IgD-negative memory B cell (primary cell): ENCODE results near the gene BTBD10. TPM values are rescaled to one million over a fixed set of nuclear protein-coding genes. Genes with fewer than 3 reads are reported as not detected.
A peak's percentile ranks its signal among the peaks of the same experiment; 100 is the strongest.
"Not testable (repeated sequence)": the region's sequence is repeated elsewhere in the genome, so short reads cannot be mapped to it uniquely, and the experiment has no call there.

Source experiments
- H3K27ac Mint-ChIP-seq, 3 donors: one replicate each; pipeline ENCODE4 v1.8.0; 2020 to 2022; ENCODE audit warnings: mild to moderate bottlenecking in 3 of 3, mixed read lengths in 3 of 3, moderate library complexity in 1 of 3
- H3K27me3 Mint-ChIP-seq: one replicate; pipeline ENCODE4 v1.8.0; 2021; ENCODE audit warnings: mixed read lengths
- H3K36me3 Mint-ChIP-seq: one replicate; pipeline ENCODE4 v1.8.0; 2020; ENCODE audit warnings: mild to moderate bottlenecking, mixed read lengths
- H3K4me1 Mint-ChIP-seq, 3 donors: one replicate each; pipeline ENCODE4 v1.8.0; 2020 to 2022; ENCODE audit warnings: mixed read lengths in 3 of 3, mild to moderate bottlenecking in 1 of 3
- H3K4me3 Mint-ChIP-seq, 4 donors: one replicate each; pipeline ENCODE4 v1.8.0; 2020 to 2022; ENCODE audit warnings: mild to moderate bottlenecking in 4 of 4, mixed read lengths in 4 of 4, moderate library complexity in 3 of 4
- H3K9me3 Mint-ChIP-seq, 3 donors: one replicate each; pipeline ENCODE4 v1.8.0; 2020 to 2021; ENCODE audit warnings: mixed read lengths in 3 of 3, mild to moderate bottlenecking in 1 of 3
- polyA plus RNA-seq: library from polyadenylated mRNA; unstranded; fragments of 300-500 nt; fragmentation: Illumina TruSeq; gene quantifications from one replicate; pipeline ENCODE4 v1.2.3, GENCODE V29; 2021

Gene BTBD10
- polyA plus RNA-seq, 1 donor from 2014 or later, result 12.5 TPM

GRCh38 chr11:13427440-13427839, 35.6 kb downstream of the BTBD10 start:
- Mint-ChIP-seq H3K36me3 (peaks cover 10% of the 10 kb centered on the region), H3K27ac (no peak overlapping the region), H3K4me3 (no peak overlapping the region), H3K27me3 (no peaks in the 10 kb centered on the region), H3K9me3 (peaks cover 2 to 19% (median 10%) of the 10 kb centered on the region in 3 donors), H3K4me1 (peaks cover 16 to 29% (median 25%) of the 10 kb centered on the region in 3 donors)

DNA sequence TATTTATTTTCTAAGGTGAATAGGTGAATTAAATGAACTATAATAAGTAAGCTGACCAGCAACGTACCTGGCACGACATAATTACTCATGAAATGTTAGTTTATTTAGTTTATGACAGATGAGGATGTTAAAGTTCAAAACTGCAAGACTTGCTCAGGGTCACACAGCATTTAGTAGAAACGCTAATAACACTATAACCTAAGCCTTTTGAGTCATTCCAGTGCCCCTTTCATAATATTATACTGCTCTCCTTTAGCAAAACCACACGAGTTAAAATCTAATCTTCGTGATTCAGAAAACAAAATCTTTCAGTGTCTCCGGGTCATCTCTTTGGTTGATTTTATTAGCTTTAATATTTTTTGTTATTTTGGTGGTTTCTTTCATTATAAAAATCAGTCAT, 39.6 kb downstream of the BTBD10 start:
- no peaks in the 10 kb centered on the region for H3K27me3 Mint-ChIP-seq
- peaks cover 10% of the 10 kb centered on the region for H3K36me3 Mint-ChIP-seq
- H3K4me3 Mint-ChIP-seq, result no peak overlapping the region
- no peak overlapping the region for H3K27ac Mint-ChIP-seq
- peaks cover 2 to 9% (median 6%) of the 10 kb centered on the region in 3 donors for H3K9me3 Mint-ChIP-seq
- peaks cover 14 to 22% (median 15%) of the 10 kb centered on the region in 3 donors for H3K4me1 Mint-ChIP-seq

- peaks cover 0 to 5% (median 2%) of the 10 kb centered on the region in 3 donors for H3K9me3 Mint-ChIP-seq
- H3K4me1 Mint-ChIP-seq, result peaks cover 11 to 16% (median 15%) of the 10 kb centered on the region in 3 donors
- H3K36me3 Mint-ChIP-seq, result peaks cover 7% of the 10 kb centered on the region
- H3K27me3 Mint-ChIP-seq, result no peaks in the 10 kb centered on the region
- no peak overlapping the region for H3K4me3 Mint-ChIP-seq
- peak overlapping the region in 1 of 3 donors; percentile 39 for H3K27ac Mint-ChIP-seq
These were observed 41.5 kb downstream of the BTBD10 start for GRCh38 chr11:13421561-13421960.

GRCh38 chr11:13415201-13415600, 47.8 kb downstream of the BTBD10 start:
- no peak overlapping the region for H3K4me3 Mint-ChIP-seq
- H3K36me3 Mint-ChIP-seq, result peaks cover 19% of the 10 kb centered on the region
- no peaks in the 10 kb centered on the region for H3K9me3 Mint-ChIP-seq
- H3K27ac Mint-ChIP-seq, result no peak overlapping the region
- peaks cover 0 to 1% (median 0%) of the 10 kb centered on the region in 3 donors for H3K4me1 Mint-ChIP-seq
- no peaks in the 10 kb centered on the region for H3K27me3 Mint-ChIP-seq

DNA sequence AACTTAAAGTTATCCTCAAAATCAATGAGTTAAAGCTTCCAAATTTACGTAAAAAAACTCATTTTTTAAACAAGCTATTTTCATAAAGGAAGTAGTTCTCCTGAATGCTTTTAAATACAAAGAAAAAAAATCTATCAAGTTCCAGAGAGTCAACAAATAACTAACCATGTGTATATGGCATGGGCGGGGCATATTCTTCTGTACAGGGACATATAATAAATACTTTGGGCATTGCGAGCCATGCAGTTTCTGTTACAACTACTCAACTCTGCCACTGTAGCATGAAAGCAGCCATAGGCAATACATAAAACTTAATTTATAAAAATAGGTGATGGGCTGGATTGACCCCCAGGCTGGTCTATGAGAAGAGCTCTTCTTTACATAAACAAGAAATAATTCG, 57.8 kb downstream of the BTBD10 start:
- Mint-ChIP-seq H3K4me3 (no peak overlapping the region), H3K4me1 (no peaks in the 10 kb centered on the region), H3K36me3 (peaks cover 25% of the 10 kb centered on the region), H3K27me3 (no peaks in the 10 kb centered on the region), H3K27ac (no peak overlapping the region), H3K9me3 (peaks cover 0 to 4% (median 4%) of the 10 kb centered on the region in 3 donors)

DNA sequence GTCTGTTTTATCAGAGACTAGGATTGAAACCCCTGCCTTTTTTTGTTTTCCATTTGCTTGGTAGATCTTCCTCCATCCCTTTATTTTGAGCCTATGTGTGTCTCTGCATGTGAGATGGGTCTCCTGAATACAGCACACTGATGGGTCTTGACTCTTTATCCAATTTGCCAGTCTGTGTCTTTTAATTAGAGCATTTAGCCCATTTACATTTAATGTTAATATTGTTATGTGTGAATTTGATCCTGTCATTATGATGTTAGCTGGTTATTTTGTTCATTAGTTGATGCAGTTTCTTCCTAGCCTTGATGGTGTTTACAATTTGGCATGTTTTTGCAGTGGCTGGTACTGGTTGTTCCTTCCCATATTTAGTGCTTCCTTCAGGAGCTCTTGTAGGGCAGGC, 64.7 kb downstream of the BTBD10 start:
- not testable (repeated sequence) for H3K9me3 Mint-ChIP-seq, H3K36me3 Mint-ChIP-seq, H3K27me3 Mint-ChIP-seq, H3K27ac Mint-ChIP-seq, H3K4me1 Mint-ChIP-seq, H3K4me3 Mint-ChIP-seq

DNA sequence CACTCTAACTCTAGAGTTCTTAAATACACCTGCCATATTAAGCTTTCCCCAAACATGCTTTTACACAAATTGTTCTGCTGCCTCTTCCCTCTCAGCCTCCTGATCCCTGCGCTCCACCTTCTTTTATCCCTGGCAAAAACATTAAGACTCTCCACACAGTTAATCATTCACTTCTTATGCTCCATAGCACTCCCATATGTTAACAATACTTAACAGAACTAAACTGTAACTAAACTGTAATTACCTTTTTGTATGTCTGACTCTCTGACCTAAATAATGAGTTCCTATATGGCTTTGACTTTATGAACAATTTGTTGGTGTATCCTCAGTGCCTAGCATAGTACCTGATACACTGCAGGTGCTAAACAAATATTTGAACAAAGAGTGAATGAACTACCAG, 71.8 kb downstream of the BTBD10 start:
- Mint-ChIP-seq H3K36me3 (no peaks in the 10 kb centered on the region), H3K27ac (no peak overlapping the region), H3K27me3 (no peaks in the 10 kb centered on the region), H3K9me3 (no peaks in the 10 kb centered on the region), H3K4me3 (no peak overlapping the region), H3K4me1 (peaks cover 0 to 3% (median 0%) of the 10 kb centered on the region in 3 donors)

DNA sequence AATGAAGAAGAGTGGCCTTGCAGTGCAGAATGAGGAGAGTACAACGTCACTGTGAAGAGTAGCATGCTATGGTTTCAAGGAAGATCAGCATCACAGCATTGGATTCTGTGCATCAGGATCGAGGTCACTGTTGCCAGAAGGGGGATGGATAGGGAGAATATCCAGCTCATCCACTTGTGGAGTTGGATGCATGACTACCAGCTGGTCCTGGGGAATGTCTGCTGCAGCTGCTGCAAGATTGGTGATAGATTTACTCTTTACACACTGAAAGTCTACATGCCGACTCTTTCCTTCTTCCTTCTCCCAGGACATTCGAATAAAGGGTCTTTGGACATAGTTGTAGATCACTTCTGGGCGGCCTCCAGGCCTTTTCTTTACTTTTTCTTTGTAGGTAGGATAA, 74.3 kb downstream of the BTBD10 start:
- Mint-ChIP-seq H3K4me3 (no peak overlapping the region), H3K36me3 (peaks cover 1% of the 10 kb centered on the region), H3K27me3 (no peaks in the 10 kb centered on the region), H3K27ac (peak overlapping the region in 1 of 3 donors; percentile 89), H3K9me3 (no peaks in the 10 kb centered on the region), H3K4me1 (peaks cover 0 to 6% (median 0%) of the 10 kb centered on the region in 3 donors)

DNA sequence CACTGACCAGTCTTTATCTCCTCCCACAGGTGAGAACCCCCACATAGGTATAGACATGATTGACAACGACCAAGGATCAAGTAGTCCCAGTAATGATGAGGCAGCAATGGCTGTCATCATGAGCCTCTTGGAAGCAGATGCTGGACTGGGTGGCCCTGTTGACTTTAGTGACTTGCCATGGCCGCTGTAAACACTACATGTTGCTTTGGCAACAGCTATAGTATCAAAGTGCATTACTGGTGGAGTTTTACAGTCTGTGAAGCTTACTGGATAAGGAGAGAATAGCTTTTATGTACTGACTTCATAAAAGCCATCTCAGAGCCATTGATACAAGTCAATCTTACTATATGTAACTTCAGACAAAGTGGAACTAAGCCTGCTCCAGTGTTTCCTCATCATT, 76.5 kb downstream of the BTBD10 start:
- peak overlapping the region in 1 of 3 donors; percentile 12 for H3K27ac Mint-ChIP-seq
- H3K4me3 Mint-ChIP-seq, result no peak overlapping the region
- peaks cover 0 to 6% (median 0%) of the 10 kb centered on the region in 3 donors for H3K4me1 Mint-ChIP-seq
- H3K27me3 Mint-ChIP-seq, result no peaks in the 10 kb centered on the region
- peaks cover 3% of the 10 kb centered on the region for H3K36me3 Mint-ChIP-seq
- peaks cover 0 to 2% (median 0%) of the 10 kb centered on the region in 3 donors for H3K9me3 Mint-ChIP-seq

DNA sequence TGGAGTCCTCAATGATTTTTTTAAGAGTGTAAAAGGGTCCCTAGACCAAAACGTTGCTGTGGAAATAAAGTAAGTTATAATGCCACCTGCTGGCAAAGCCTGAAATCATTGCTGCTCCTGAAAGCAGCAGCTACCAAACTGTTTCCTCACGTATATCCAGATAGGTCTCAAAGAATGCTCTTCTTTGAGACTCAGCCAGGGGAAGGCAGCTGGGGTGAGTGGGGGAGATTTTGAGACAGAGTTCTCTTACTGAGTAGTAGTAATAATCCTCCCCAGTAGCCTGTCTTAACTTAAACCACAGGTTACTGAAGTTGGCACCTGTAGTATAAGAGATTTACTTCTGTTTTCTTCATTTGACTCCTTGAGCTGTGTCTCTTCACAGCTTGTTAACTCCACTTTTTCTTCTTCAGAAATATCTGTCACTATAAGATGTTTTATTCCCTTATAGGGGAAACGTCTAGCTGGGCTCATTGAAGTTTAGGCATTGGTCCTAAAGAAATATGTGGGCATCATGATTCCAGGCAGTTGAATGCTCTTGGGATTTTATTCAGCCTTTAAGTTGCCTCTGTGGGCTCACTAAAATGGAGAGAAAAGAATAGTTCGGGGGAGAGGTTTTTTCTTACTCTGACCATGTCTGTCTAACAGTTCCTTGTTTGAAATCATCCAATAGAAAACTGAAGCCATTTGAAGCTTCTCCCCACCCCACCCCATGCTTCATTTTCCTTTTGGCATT, 77.9 kb downstream of the BTBD10 start:
- no peaks in the 10 kb centered on the region for H3K27me3 Mint-ChIP-seq
- peaks cover 6% of the 10 kb centered on the region for H3K36me3 Mint-ChIP-seq
- H3K4me1 Mint-ChIP-seq, result peaks cover 0 to 6% (median 0%) of the 10 kb centered on the region in 3 donors
- peak overlapping the region in 1 of 3 donors; percentile 67 for H3K27ac Mint-ChIP-seq
- peaks cover 0 to 2% (median 0%) of the 10 kb centered on the region in 3 donors for H3K9me3 Mint-ChIP-seq
- no peak overlapping the region for H3K4me3 Mint-ChIP-seq

DNA sequence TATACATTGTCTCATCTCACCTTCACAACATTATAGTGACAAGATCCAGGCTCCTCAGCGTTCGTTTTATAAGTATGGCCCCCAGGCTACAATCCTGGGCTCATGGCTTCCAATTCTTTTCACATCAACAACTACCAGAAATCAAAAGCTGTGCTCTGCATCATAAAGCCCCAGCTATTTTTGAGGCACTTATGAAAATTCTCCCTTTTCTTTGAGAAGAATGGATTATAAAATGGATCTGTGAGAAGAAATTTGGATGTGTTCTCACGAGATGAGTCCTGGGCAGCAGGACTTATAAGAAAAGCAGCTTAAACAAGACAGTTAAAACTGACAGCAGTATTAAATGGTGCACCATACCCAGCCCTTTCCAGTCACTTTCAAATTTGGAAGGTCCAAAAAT, 80.3 kb downstream of the BTBD10 start:
- H3K27ac Mint-ChIP-seq, result peak overlapping the region in 1 of 3 donors; percentile 50
- no peaks in the 10 kb centered on the region for H3K27me3 Mint-ChIP-seq

DNA sequence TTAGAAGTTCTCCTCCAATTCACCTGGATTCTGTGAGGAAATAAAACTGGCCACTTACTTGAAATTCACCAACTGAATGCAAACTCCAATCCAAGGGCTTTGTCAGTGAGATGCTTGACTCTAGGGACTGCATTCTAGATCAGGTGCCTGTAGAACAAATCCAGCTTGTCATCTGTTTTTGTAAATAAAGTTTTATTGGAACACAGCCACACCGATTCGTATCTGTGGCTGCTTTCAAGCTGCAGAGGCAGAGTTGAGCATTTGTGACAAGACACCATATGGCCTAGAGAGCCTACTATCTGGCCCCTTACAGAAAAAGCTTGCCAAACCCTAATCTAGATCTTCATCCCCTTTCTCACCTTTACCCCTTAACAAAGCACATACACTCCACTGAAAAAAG, 82.3 kb downstream of the BTBD10 start:
- H3K27ac Mint-ChIP-seq, result peak overlapping the region in 1 of 3 donors; percentile 18
- no peak overlapping the region for H3K4me3 Mint-ChIP-seq
- no peaks in the 10 kb centered on the region for H3K27me3 Mint-ChIP-seq
- peaks cover 0 to 2% (median 0%) of the 10 kb centered on the region in 3 donors for H3K9me3 Mint-ChIP-seq
- H3K4me1 Mint-ChIP-seq, result peaks cover 0 to 3% (median 0%) of the 10 kb centered on the region in 3 donors
- peaks cover 6% of the 10 kb centered on the region for H3K36me3 Mint-ChIP-seq

More for the DNA sequence above, 80.3 kb downstream of the BTBD10 start:
- no peak overlapping the region for H3K4me3 Mint-ChIP-seq
- H3K9me3 Mint-ChIP-seq, result peaks cover 0 to 2% (median 0%) of the 10 kb centered on the region in 3 donors
- peaks cover 0 to 3% (median 0%) of the 10 kb centered on the region in 3 donors for H3K4me1 Mint-ChIP-seq
- peaks cover 6% of the 10 kb centered on the region for H3K36me3 Mint-ChIP-seq

GRCh38 chr11:13378316-13378715, 84.7 kb downstream of the BTBD10 start:
- H3K27me3 Mint-ChIP-seq, result no peaks in the 10 kb centered on the region
- no peak overlapping the region for H3K27ac Mint-ChIP-seq
- H3K4me3 Mint-ChIP-seq, result no peak overlapping the region
- H3K9me3 Mint-ChIP-seq, result peaks cover 0 to 2% (median 0%) of the 10 kb centered on the region in 3 donors
- H3K36me3 Mint-ChIP-seq, result peaks cover 5% of the 10 kb centered on the region
- H3K4me1 Mint-ChIP-seq, result no peaks in the 10 kb centered on the region

DNA sequence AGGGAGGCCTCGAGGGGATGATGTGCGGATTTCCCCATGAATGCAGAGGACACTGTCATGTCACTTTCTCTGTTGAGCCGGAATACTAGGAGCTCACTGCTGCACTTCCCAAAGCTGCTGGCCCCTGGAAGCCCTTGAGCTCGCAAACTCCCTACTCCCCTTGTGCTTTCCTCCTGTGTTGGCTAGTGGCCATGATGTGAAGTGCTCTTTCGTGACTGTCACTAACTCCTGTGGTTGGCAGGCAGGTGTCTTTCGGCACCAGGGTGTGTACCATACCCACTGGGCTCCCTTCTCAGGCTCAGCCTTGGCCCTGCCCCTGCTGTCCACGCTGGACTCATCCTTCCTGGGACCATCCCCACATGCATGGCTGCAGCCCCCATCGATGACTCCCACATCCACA, 86.2 kb downstream of the BTBD10 start:
- peak overlapping the region in 1 of 3 donors; percentile 85 for H3K27ac Mint-ChIP-seq
- no peak overlapping the region for H3K4me3 Mint-ChIP-seq
- H3K9me3 Mint-ChIP-seq, result peaks cover 0 to 1% (median 0%) of the 10 kb centered on the region in 3 donors
- H3K27me3 Mint-ChIP-seq, result no peaks in the 10 kb centered on the region
- no peaks in the 10 kb centered on the region for H3K4me1 Mint-ChIP-seq
- peaks cover 3% of the 10 kb centered on the region for H3K36me3 Mint-ChIP-seq

DNA sequence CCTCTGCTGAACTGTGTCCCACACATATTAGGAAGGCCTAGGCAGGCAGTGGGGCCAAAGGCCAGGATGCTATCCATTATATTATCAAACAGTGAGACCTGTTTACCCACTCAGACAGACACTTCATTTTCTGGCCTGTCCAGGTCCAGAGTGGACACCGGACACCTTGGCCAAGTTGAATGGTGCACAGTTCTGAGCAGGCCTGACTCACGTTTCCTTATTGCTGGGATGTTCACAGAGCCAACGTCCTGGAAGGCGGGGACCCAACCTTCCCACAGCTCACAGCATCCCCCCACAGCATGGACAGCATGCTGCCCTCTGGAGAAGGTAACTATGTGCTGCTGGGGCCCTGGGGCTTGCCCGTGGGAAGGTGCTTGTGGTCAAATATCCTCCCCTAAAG, 86.6 kb downstream of the BTBD10 start:
- no peak overlapping the region for H3K27ac Mint-ChIP-seq
- H3K36me3 Mint-ChIP-seq, result peaks cover 3% of the 10 kb centered on the region
- H3K9me3 Mint-ChIP-seq, result no peaks in the 10 kb centered on the region
- H3K4me1 Mint-ChIP-seq, result no peaks in the 10 kb centered on the region
- no peak overlapping the region for H3K4me3 Mint-ChIP-seq
- H3K27me3 Mint-ChIP-seq, result no peaks in the 10 kb centered on the region

- Mint-ChIP-seq H3K27me3 (no peaks in the 10 kb centered on the region), H3K9me3 (no peaks in the 10 kb centered on the region), H3K4me3 (no peak overlapping the region), H3K4me1 (no peaks in the 10 kb centered on the region), H3K36me3 (no peaks in the 10 kb centered on the region), H3K27ac (peak overlapping the region in 1 of 3 donors; percentile 43)
These were observed 87.2 kb downstream of the BTBD10 start for GRCh38 chr11:13375798-13376197.
